ENCODE results near the gene SOS2. TPM values are rescaled to one million over a fixed set of nuclear protein-coding genes. Genes with fewer than 3 reads are reported as not detected.

SOS2 gene
- total and polyA plus RNA-seq, 7 donors = 19.4 to 55.1 (median 45.0) TPM

- no peak for TF ChIP-seq CTCF (IDR thresholded peaks at IDR 0.05)
- DNase-seq = no peak
- Histone ChIP-seq H3K36me3 (ENCODE audit: insufficient read depth in 1 of 2, low read depth in 1 of 2) (peaks cover 0 to 8% of the 10 kb centered on the region in 2 donors), H3K9me3 (no peaks in the 10 kb centered on the region), H3K4me3 (no peak overlapping the region), H3K27ac (peak overlapping the region; percentile 67), H3K4me1 (peaks cover 15% of the 10 kb centered on the region), H3K27me3 (ENCODE audit: insufficient read depth in 3 of 3, low read length in 2 of 3) (no peaks in the 10 kb centered on the region)
- 27 to 43% (median 28%) methylated on average over 4 of the region's 4 CpGs for WGBS, 3 donors
- intact Hi-C loops (cut with DNase I) = no loop called here
- ATAC-seq = peak in 3 of 4 donors; percentile 43 to 63 (median 51)
These were observed 31.9 kb upstream of the SOS2 start for GRCh38 chr14:50263321-50263720.

- DNase-seq (no peak), ATAC-seq (peak in 2 of 4 donors; percentile 27 to 59)
- 30 to 39% (median 37%) methylated on average over 2 of the region's 2 CpGs for WGBS, 3 donors
- H3K4me3 ChIP-seq = no peak overlapping the region
- H3K4me1 ChIP-seq = peaks cover 15% of the 10 kb centered on the region
- no peaks in the 10 kb centered on the region for H3K9me3 ChIP-seq
- H3K36me3 ChIP-seq (ENCODE audit: insufficient read depth in 1 of 2, low read depth in 1 of 2) = peaks cover 0 to 7% of the 10 kb centered on the region in 2 donors
- no peaks in the 10 kb centered on the region for H3K27me3 ChIP-seq (ENCODE audit: insufficient read depth in 3 of 3, low read length in 2 of 3)
- intact Hi-C loops (cut with DNase I) = no loop called here
- no peak for TF ChIP-seq CTCF (IDR thresholded peaks at IDR 0.05)
- peak overlapping the region; percentile 67 for H3K27ac ChIP-seq
These were observed 31.5 kb upstream of the SOS2 start for GRCh38 chr14:50262865-50263264.

- peak in 2 of 4 donors; percentile 50 to 70 for ATAC-seq
These were observed 29.1 kb upstream of the SOS2 start for GRCh38 chr14:50260511-50260910.

GRCh38 chr14:50260072-50260471, 28.7 kb upstream of the SOS2 start:
- H3K4me3 ChIP-seq = no peak overlapping the region
- intact Hi-C loops (cut with DNase I) = no loop called here
- no peak for DNase-seq
- H3K36me3 ChIP-seq (ENCODE audit: insufficient read depth in 1 of 2, low read depth in 1 of 2) = peaks cover 0 to 4% of the 10 kb centered on the region in 2 donors
- no peaks in the 10 kb centered on the region for H3K9me3 ChIP-seq
- H3K27ac ChIP-seq = no peak overlapping the region
- TF ChIP-seq CTCF (IDR thresholded peaks at IDR 0.05) = no peak
- 76 to 80% (median 78%) methylated on average over 3 of the region's 3 CpGs for WGBS, 3 donors
- ATAC-seq = no peak
- peaks cover 15% of the 10 kb centered on the region for H3K4me1 ChIP-seq
- H3K27me3 ChIP-seq (ENCODE audit: insufficient read depth in 3 of 3, low read length in 2 of 3) = no peaks in the 10 kb centered on the region

More at GRCh38 chr14:50260511-50260910, 29.1 kb upstream of the SOS2 start:
- no peaks in the 10 kb centered on the region for H3K9me3 ChIP-seq
- intact Hi-C loops (cut with DNase I) = no loop called here
- H3K27me3 ChIP-seq (ENCODE audit: insufficient read depth in 3 of 3, low read length in 2 of 3) = no peaks in the 10 kb centered on the region
- peak; percentile 37 for TF ChIP-seq CTCF (IDR thresholded peaks at IDR 0.05)
- no peak for DNase-seq
- H3K4me3 ChIP-seq = no peak overlapping the region
- 27 to 39% (median 30%) methylated on average over 3 of the region's 3 CpGs for WGBS, 3 donors
- peaks cover 0 to 7% of the 10 kb centered on the region in 2 donors for H3K36me3 ChIP-seq (ENCODE audit: insufficient read depth in 1 of 2, low read depth in 1 of 2)
- peaks cover 15% of the 10 kb centered on the region for H3K4me1 ChIP-seq
- H3K27ac ChIP-seq = no peak overlapping the region

- ATAC-seq (no peak), DNase-seq (no peak)
- H3K9me3 ChIP-seq = no peaks in the 10 kb centered on the region
- intact Hi-C loops (cut with DNase I) = no loop called here
- no peak overlapping the region for H3K4me3 ChIP-seq
- 52 to 63% (median 59%) methylated on average over 2 of the region's 2 CpGs for WGBS, 3 donors
- peaks cover 5% of the 10 kb centered on the region for H3K4me1 ChIP-seq
- H3K27ac ChIP-seq = no peak overlapping the region
- no peaks in the 10 kb centered on the region for H3K36me3 ChIP-seq (ENCODE audit: insufficient read depth in 1 of 2, low read depth in 1 of 2)
- no peaks in the 10 kb centered on the region for H3K27me3 ChIP-seq (ENCODE audit: insufficient read depth in 3 of 3, low read length in 2 of 3)
- TF ChIP-seq CTCF (IDR thresholded peaks at IDR 0.05) = no peak
These were observed 26.4 kb upstream of the SOS2 start for GRCh38 chr14:50257732-50258131.

Data from psoas muscle (tissue), 8 donors.